ENCODE measurements around the gene GALNT10. TPM values are rescaled to one million over a fixed set of nuclear protein-coding genes. Genes with fewer than 3 reads are reported as not detected.

The GALNT10 gene
- polyA plus RNA-seq, 1 donor = 12.9 TPM

DNA sequence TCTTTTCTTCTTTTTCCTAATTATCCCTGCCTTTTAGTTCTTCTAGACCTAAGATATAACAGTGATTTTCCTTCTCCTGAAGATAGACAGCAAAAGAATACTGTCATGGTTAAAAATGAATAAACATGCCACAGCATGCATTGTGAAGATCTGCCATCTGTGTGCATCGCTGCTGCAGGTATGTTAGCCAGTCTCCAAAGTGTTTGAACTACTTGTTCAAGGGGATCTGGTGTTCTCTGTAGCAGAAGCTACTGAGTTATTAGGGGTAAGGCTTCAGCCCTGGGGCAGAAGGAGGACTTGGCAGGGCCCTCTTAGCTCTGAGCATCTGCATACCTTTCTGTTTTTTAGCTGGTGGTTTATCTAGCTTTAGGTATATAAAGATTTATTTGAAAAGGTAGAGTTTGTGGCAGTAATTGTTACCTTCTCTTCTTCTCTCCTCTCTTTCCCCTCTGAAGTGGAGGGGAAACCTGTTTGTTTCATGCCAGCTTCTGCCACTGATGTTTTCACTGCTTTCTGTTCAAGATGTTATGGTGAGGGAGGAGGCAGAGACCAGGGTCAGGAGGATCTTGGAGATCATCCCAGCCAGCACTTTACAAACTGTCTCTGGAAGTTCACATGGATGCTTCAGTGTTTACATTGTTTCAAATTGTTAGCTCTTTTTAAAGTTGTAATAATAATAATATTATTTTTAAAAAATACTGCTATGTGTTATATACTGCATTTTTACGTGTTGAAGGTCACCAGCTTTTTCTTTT lies 25.2 kb downstream of the GALNT10 start:
- Histone ChIP-seq H3K9me3 (ENCODE audit: control insufficient read depth, low read depth, low read length) (no peaks in the 10 kb centered on the region), H3K4me1 (ENCODE audit: control insufficient read depth, insufficient read depth, low read length) (no peaks in the 10 kb centered on the region), H3K36me3 (ENCODE audit: control insufficient read depth, insufficient read depth, low read length) (peaks cover 2% of the 10 kb centered on the region), H3K4me3 (ENCODE audit: low read length) (no peak overlapping the region), H3K27ac (ENCODE audit: low read length) (no peak overlapping the region), H3K27me3 (ENCODE audit: control insufficient read depth, insufficient read depth, low read length) (no peaks in the 10 kb centered on the region)
- 80% methylated on average over 1 of the region's 2 CpGs for WGBS (ENCODE audit: insufficient coverage, low lambda C conversion rate)
- DNase-seq = no peak

GRCh38 chr5:154217462-154217861 lies 26.9 kb downstream of the GALNT10 start:
- no peak for DNase-seq
- Histone ChIP-seq H3K27ac (ENCODE audit: low read length) (no peak overlapping the region), H3K9me3 (ENCODE audit: control insufficient read depth, low read depth, low read length) (no peaks in the 10 kb centered on the region), H3K4me3 (ENCODE audit: low read length) (no peak overlapping the region), H3K36me3 (ENCODE audit: control insufficient read depth, insufficient read depth, low read length) (no peaks in the 10 kb centered on the region), H3K4me1 (ENCODE audit: control insufficient read depth, insufficient read depth, low read length) (no peaks in the 10 kb centered on the region), H3K27me3 (ENCODE audit: control insufficient read depth, insufficient read depth, low read length) (no peaks in the 10 kb centered on the region)
- WGBS (ENCODE audit: insufficient coverage, low lambda C conversion rate) = no CpG with 5 or more reads among the region's 4 CpGs

GRCh38 chr5:154218786-154219185 lies 28.3 kb downstream of the GALNT10 start:
- 77% methylated on average over 2 of the region's 8 CpGs for WGBS (ENCODE audit: insufficient coverage, low lambda C conversion rate)
- Histone ChIP-seq H3K27ac (ENCODE audit: low read length) (no peak overlapping the region), H3K27me3 (ENCODE audit: control insufficient read depth, insufficient read depth, low read length) (no peaks in the 10 kb centered on the region), H3K4me1 (ENCODE audit: control insufficient read depth, insufficient read depth, low read length) (no peaks in the 10 kb centered on the region), H3K9me3 (ENCODE audit: control insufficient read depth, low read depth, low read length) (no peaks in the 10 kb centered on the region), H3K36me3 (ENCODE audit: control insufficient read depth, insufficient read depth, low read length) (no peaks in the 10 kb centered on the region), H3K4me3 (ENCODE audit: low read length) (no peak overlapping the region)
- no peak for DNase-seq

- no peaks in the 10 kb centered on the region for H3K9me3 ChIP-seq (ENCODE audit: control insufficient read depth, low read depth, low read length)
- no peaks in the 10 kb centered on the region for H3K4me1 ChIP-seq (ENCODE audit: control insufficient read depth, insufficient read depth, low read length)
- DNase-seq = no peak
- no peak overlapping the region for H3K4me3 ChIP-seq (ENCODE audit: low read length)
- H3K36me3 ChIP-seq (ENCODE audit: control insufficient read depth, insufficient read depth, low read length) = no peaks in the 10 kb centered on the region
- H3K27me3 ChIP-seq (ENCODE audit: control insufficient read depth, insufficient read depth, low read length) = no peaks in the 10 kb centered on the region
- no peak overlapping the region for H3K27ac ChIP-seq (ENCODE audit: low read length)
These were observed 30.1 kb downstream of the GALNT10 start for GRCh38 chr5:154220625-154221024.

DNA sequence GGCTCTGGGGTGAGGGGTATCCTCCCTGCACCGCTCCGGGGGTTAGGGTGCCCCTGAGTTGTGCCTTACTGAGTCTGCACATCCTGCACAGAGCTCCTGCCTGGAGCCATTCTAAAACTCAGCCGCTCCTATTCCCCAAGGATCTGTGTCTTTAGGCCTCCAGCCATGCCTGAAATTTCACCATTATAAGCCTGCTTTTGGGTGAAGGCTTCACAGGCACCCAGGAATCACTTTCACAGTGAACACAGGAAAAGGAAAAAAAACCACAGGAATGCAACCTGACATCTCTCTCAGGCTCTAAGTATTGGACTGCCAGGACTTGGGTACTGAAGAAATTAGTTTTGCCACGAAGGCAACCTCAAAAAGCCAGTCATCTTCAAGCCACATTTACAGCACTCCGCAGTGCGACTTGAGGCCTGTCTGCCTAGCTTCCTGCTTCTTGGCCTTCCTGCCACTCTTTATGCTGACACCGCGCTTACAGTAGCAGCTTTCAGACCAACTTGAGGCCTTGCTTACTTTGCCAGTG lies 30.9 kb downstream of the GALNT10 start:
- WGBS (ENCODE audit: insufficient coverage, low lambda C conversion rate) = 80% methylated on average over 2 of the region's 8 CpGs
- H3K9me3 ChIP-seq (ENCODE audit: control insufficient read depth, low read depth, low read length) = no peaks in the 10 kb centered on the region
- no peak overlapping the region for H3K27ac ChIP-seq (ENCODE audit: low read length)

DNA sequence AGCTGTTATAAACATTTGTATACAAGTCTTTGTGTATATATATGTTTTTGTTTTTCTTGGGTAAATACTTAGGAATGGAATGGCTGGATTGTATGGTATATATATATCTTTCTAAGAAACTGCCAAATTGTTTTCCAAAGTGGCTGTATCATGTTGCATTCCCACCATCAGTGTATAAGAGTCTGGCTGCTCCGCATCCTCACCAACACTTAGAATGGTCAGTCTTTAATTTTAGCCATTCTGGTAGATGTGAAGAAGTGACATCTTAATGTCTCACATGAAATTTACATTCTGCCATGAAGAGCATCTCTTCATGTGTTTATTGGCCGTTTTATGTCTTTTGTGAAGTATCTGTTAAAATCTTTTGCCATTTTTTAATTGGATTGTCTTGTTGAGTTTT lies 31.9 kb downstream of the GALNT10 start:
- H3K36me3 ChIP-seq (ENCODE audit: control insufficient read depth, insufficient read depth, low read length) = no peaks in the 10 kb centered on the region
- H3K9me3 ChIP-seq (ENCODE audit: control insufficient read depth, low read depth, low read length) = peaks cover 7% of the 10 kb centered on the region
- no peaks in the 10 kb centered on the region for H3K4me1 ChIP-seq (ENCODE audit: control insufficient read depth, insufficient read depth, low read length)
- H3K4me3 ChIP-seq (ENCODE audit: low read length) = no peak overlapping the region
- 100% methylated on average over 1 of the region's 2 CpGs for WGBS (ENCODE audit: insufficient coverage, low lambda C conversion rate)
- DNase-seq = no peak
- H3K27me3 ChIP-seq (ENCODE audit: control insufficient read depth, insufficient read depth, low read length) = no peaks in the 10 kb centered on the region
- no peak overlapping the region for H3K27ac ChIP-seq (ENCODE audit: low read length)

More for the DNA sequence above, 30.9 kb downstream of the GALNT10 start:
- H3K36me3 ChIP-seq (ENCODE audit: control insufficient read depth, insufficient read depth, low read length) = no peaks in the 10 kb centered on the region
- no peaks in the 10 kb centered on the region for H3K27me3 ChIP-seq (ENCODE audit: control insufficient read depth, insufficient read depth, low read length)
- H3K4me3 ChIP-seq (ENCODE audit: low read length) = no peak overlapping the region
- H3K4me1 ChIP-seq (ENCODE audit: control insufficient read depth, insufficient read depth, low read length) = no peaks in the 10 kb centered on the region
- no peak for DNase-seq

DNA sequence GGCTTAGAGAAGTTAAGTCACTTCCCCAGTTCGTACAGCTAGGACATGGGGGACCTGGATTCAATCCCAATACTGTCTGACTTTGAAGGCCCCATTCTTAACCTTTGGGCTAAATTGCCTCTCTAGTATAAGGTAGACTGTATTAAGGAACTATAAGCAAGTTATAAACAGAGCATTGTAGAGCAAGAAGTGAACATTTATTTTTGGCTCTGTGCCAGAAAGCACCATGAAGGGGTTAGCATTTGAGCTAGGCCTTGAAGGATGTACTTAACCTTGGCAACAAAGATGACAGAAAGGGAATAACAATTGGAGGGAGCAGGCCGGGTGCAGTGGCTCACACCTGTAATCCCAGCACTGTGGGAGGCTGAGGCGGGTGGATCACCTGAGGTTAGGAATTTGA lies 32.8 kb downstream of the GALNT10 start:
- Histone ChIP-seq H3K27me3 (ENCODE audit: control insufficient read depth, insufficient read depth, low read length) (no peaks in the 10 kb centered on the region), H3K9me3 (ENCODE audit: control insufficient read depth, low read depth, low read length) (peaks cover 10% of the 10 kb centered on the region), H3K27ac (ENCODE audit: low read length) (no peak overlapping the region), H3K36me3 (ENCODE audit: control insufficient read depth, insufficient read depth, low read length) (no peaks in the 10 kb centered on the region), H3K4me1 (ENCODE audit: control insufficient read depth, insufficient read depth, low read length) (no peaks in the 10 kb centered on the region), H3K4me3 (ENCODE audit: low read length) (no peak overlapping the region)
- DNase-seq = no peak
- no CpG with 5 or more reads among the region's 3 CpGs for WGBS (ENCODE audit: insufficient coverage, low lambda C conversion rate)

DNA sequence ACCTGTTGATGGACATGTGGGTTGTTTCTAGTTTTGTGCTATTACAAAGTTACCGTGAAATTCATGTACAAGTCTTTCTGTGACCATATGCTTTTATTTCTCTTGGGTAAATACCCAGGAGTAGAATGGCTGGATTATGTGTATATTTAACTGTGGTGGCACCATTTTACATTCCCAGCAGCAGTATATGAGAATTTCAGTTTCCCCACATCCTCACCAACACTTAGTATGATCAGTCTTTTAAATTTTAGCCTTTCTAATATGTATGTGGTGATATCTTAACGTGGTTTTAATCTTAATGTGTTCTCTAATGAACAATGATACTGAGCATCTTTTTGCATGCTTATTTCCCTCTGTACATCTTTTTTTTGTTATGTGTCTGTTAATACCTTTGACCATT lies 36.6 kb downstream of the GALNT10 start:
- WGBS (ENCODE audit: insufficient coverage, low lambda C conversion rate) = 50% methylated on average over 2 of the region's 2 CpGs
- no peak for DNase-seq
- H3K36me3 ChIP-seq (ENCODE audit: control insufficient read depth, insufficient read depth, low read length) = no peaks in the 10 kb centered on the region
- no peaks in the 10 kb centered on the region for H3K4me1 ChIP-seq (ENCODE audit: control insufficient read depth, insufficient read depth, low read length)
- no peak overlapping the region for H3K27ac ChIP-seq (ENCODE audit: low read length)
- no peaks in the 10 kb centered on the region for H3K27me3 ChIP-seq (ENCODE audit: control insufficient read depth, insufficient read depth, low read length)
- peaks cover 10% of the 10 kb centered on the region for H3K9me3 ChIP-seq (ENCODE audit: control insufficient read depth, low read depth, low read length)
- H3K4me3 ChIP-seq (ENCODE audit: low read length) = no peak overlapping the region

DNA sequence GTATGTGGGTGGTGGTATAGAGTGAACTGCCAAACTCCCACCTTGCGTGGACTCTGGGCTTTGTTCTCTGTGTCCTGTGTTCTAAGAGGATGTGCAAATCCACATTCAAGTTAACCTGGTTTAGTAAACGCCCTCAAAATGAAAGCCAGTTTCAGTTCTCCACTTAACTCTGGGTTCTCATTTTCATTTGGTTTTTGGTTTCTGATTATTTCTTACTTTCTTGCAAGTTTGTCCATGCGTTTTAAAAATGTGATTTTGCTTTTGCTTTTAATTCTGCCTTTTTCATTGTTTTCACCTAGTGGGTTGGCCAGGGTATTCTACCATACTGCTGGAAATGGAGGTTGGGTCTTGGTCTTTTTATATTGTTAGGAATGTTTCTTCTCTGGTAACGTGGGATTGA lies 38.2 kb downstream of the GALNT10 start:
- 87% methylated on average over 3 of the region's 4 CpGs for WGBS (ENCODE audit: insufficient coverage, low lambda C conversion rate)
- Histone ChIP-seq H3K36me3 (ENCODE audit: control insufficient read depth, insufficient read depth, low read length) (no peaks in the 10 kb centered on the region), H3K27ac (ENCODE audit: low read length) (no peak overlapping the region), H3K4me3 (ENCODE audit: low read length) (no peak overlapping the region), H3K4me1 (ENCODE audit: control insufficient read depth, insufficient read depth, low read length) (no peaks in the 10 kb centered on the region), H3K27me3 (ENCODE audit: control insufficient read depth, insufficient read depth, low read length) (no peaks in the 10 kb centered on the region), H3K9me3 (ENCODE audit: control insufficient read depth, low read depth, low read length) (peaks cover 10% of the 10 kb centered on the region)
- no peak for DNase-seq

DNA sequence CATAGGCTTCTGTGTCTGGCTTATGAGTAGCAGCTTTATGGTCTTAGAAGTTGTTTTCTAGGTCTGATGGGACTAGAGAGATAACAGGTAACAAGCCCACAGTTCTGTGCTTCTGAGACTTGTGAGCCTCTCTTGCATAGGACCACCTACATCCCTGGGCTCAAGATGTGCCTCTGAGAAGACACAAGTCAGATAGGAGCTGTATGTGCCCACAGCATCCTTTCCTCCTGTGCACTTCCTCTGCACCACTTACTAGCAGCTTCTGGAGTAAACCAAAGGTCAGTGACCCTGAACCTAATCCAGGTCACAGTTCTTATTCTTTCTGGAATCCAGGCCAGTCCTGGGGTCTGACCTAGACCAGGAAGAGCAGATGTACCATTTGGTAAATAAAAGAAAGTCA lies 40.0 kb downstream of the GALNT10 start:
- peaks cover 10% of the 10 kb centered on the region for H3K9me3 ChIP-seq (ENCODE audit: control insufficient read depth, low read depth, low read length)

DNA sequence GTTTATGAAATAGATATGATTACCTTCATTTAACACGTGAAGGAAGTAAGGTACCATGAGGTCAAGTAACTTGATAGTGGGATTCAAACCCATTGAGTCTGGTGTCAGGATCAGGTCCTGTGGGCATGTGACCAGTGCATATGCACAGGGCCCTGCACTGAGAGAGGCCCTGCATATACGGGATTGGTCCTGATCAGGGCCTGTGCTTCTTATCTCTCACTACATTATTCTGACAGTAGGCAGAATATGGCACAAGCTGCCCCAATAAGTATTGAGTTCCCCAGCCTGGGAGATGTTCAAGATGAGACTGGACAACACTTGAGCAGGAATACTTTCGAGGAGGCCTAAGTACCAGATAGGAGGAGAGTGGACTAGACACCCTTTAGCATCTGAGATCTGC lies 44.0 kb downstream of the GALNT10 start:
- no peaks in the 10 kb centered on the region for H3K4me1 ChIP-seq (ENCODE audit: control insufficient read depth, insufficient read depth, low read length)
- DNase-seq = no peak
- no CpG with 5 or more reads among the region's 3 CpGs for WGBS (ENCODE audit: insufficient coverage, low lambda C conversion rate)

More for the DNA sequence above, 40.0 kb downstream of the GALNT10 start:
- Histone ChIP-seq H3K27ac (ENCODE audit: low read length) (no peak overlapping the region), H3K27me3 (ENCODE audit: control insufficient read depth, insufficient read depth, low read length) (no peaks in the 10 kb centered on the region), H3K4me3 (ENCODE audit: low read length) (no peak overlapping the region), H3K4me1 (ENCODE audit: control insufficient read depth, insufficient read depth, low read length) (no peaks in the 10 kb centered on the region), H3K36me3 (ENCODE audit: control insufficient read depth, insufficient read depth, low read length) (no peaks in the 10 kb centered on the region)
- DNase-seq = no peak

More for the DNA sequence above, 44.0 kb downstream of the GALNT10 start:
- Histone ChIP-seq H3K27me3 (ENCODE audit: control insufficient read depth, insufficient read depth, low read length) (no peaks in the 10 kb centered on the region), H3K27ac (ENCODE audit: low read length) (no peak overlapping the region), H3K36me3 (ENCODE audit: control insufficient read depth, insufficient read depth, low read length) (no peaks in the 10 kb centered on the region), H3K4me3 (ENCODE audit: low read length) (no peak overlapping the region), H3K9me3 (ENCODE audit: control insufficient read depth, low read depth, low read length) (no peaks in the 10 kb centered on the region)
